HepG2 (cell line): ENCODE measurements around the gene SLC20A1. TPM values are rescaled to one million over a fixed set of nuclear protein-coding genes. Genes with fewer than 3 reads are reported as not detected.
A peak's percentile ranks its signal among the peaks of the same experiment; 100 is the strongest.

Experiments
- EP300 ChIP-seq, 3 experiments: sonication (generic) in 1 of 3; formaldehyde crosslinking in 1 of 3; IDR thresholded peaks; 2 replicates each; pipeline versions ENCODE4 v1.5.1 to v1.6.1; 2011 to 2020; ENCODE audit warnings: low read depth in 2 of 3, low read length in 2 of 3, borderline replicate concordance in 1 of 3, improper control_type of control experiment in 1 of 3, mild to moderate bottlenecking in 1 of 3, missing genetic modification reagents in 1 of 3, moderate library complexity in 1 of 3
- GPBP1L1 ChIP-seq: sonication (generic); formaldehyde crosslinking; IDR thresholded peaks from 2 replicates; pipeline ENCODE4 v1.5.0; 2020; ENCODE audit warnings: mild to moderate bottlenecking, missing genetic modification reagents
- IKZF5 ChIP-seq: IDR thresholded peaks from 2 replicates; pipeline ENCODE4 v1.6.1; 2018; ENCODE audit warnings: missing genetic modification reagents, mild to moderate bottlenecking, missing compliant biosample characterization
- KAT7 ChIP-seq: IDR thresholded peaks from 2 replicates; pipeline ENCODE4 v1.6.1; 2018; ENCODE audit warnings: borderline replicate concordance, missing compliant biosample characterization
- MAFK ChIP-seq, 2 experiments: IDR thresholded peaks in 1 of 2; conservative IDR thresholded peaks in 1 of 2; 2 replicates each; pipeline ENCODE4 v1.6.1; 2011; ENCODE audit warnings: improper control_type of control experiment in 2 of 2, low read length in 2 of 2
- MBNL3 ChIP-seq: fragments of 250-450 bp; sonication (Bioruptor Pico); conservative IDR thresholded peaks from 2 replicates; pipeline ENCODE4 v1.8.0; 2022; ENCODE audit warnings: mild to moderate bottlenecking, inconsistent platforms
- MLX ChIP-seq: IDR thresholded peaks from 2 replicates; pipeline ENCODE4 v1.6.1; 2016
- MNT ChIP-seq: fragments of 450-650 bp; IDR thresholded peaks from 2 replicates; pipeline ENCODE4 v1.6.1; 2016
- NRL ChIP-seq: sonication (generic); formaldehyde crosslinking; IDR thresholded peaks from 2 replicates; pipeline ENCODE4 v1.5.0; 2020; ENCODE audit warnings: missing genetic modification reagents, mild to moderate bottlenecking, moderate library complexity, borderline replicate concordance
- WIZ ChIP-seq: sonication (generic); formaldehyde crosslinking; IDR thresholded peaks from 2 replicates; pipeline ENCODE4 v1.5.1; 2020; ENCODE audit warnings: mild to moderate bottlenecking, missing genetic modification reagents
- YEATS4 ChIP-seq: sonication (generic); formaldehyde crosslinking; IDR thresholded peaks from 2 replicates; pipeline ENCODE4 v1.4.0; 2020; ENCODE audit warnings: missing genetic modification reagents, borderline replicate concordance
- ZBTB25 ChIP-seq: IDR thresholded peaks from 2 replicates; pipeline ENCODE4 v1.6.1; 2018; ENCODE audit warnings: missing genetic modification reagents
- ZNF121 ChIP-seq: sonication (generic); formaldehyde crosslinking; IDR thresholded peaks from 2 replicates; pipeline ENCODE4 v1.5.0; 2020; ENCODE audit warnings: mild to moderate bottlenecking, missing genetic modification reagents
- ZNF280B ChIP-seq: sonication (generic); formaldehyde crosslinking; IDR thresholded peaks from 2 replicates; pipeline ENCODE4 v1.5.0; 2020; ENCODE audit warnings: missing genetic modification reagents, mild to moderate bottlenecking, borderline replicate concordance
- ZNF326 ChIP-seq: sonication (generic); formaldehyde crosslinking; IDR thresholded peaks from 2 replicates; pipeline ENCODE4 v1.4.0; 2020; ENCODE audit warnings: missing genetic modification reagents, borderline replicate concordance
- ZNF33B ChIP-seq: sonication (generic); formaldehyde crosslinking; IDR thresholded peaks from 2 replicates; pipeline ENCODE4 v1.5.1; 2020; ENCODE audit warnings: mild to moderate bottlenecking, missing genetic modification reagents
- ZNF557 ChIP-seq: sonication (generic); formaldehyde crosslinking; IDR thresholded peaks from 2 replicates; pipeline ENCODE4 v1.4.0; 2020; ENCODE audit warnings: missing genetic modification reagents
- ZNF614 ChIP-seq: IDR thresholded peaks from 2 replicates; pipeline ENCODE4 v1.6.1; 2018; ENCODE audit warnings: missing biosample characterization, missing genetic modification reagents, inconsistent platforms, borderline replicate concordance
- ZNF784 ChIP-seq: sonication (generic); formaldehyde crosslinking; IDR thresholded peaks from 2 replicates; pipeline ENCODE4 v1.5.1; 2020; ENCODE audit warnings: missing genetic modification reagents, mild to moderate bottlenecking, borderline replicate concordance
- polyA plus RNA-seq, 8 experiments: library from polyadenylated mRNA; depleted of rRNA in 3 of 8; stranded (reverse) in 7 of 8; unstranded in 1 of 8; fragments of >200 nt; fragmentation: Illumina TruSeq in 4 of 8; extraction: Trizol in 4 of 8; gene quantifications; 2 replicates each; pipeline versions ENCODE4 v1.2.1 to v1.2.3, GENCODE V29; 2011 to 2016; ENCODE audit warnings: low read depth in 4 of 8, missing spikeins in 1 of 8, mixed read lengths in 1 of 8; ENCODE audit not compliant: insufficient read depth in 1 of 8
- total RNA-seq, 5 experiments: library from RNA; depleted of rRNA; stranded (reverse); fragments of >200 nt; fragmentation: Illumina TruSeq; extraction: Trizol; gene quantifications; 2 replicates each; pipeline ENCODE4 v1.2.3, GENCODE V29; 2016; ENCODE audit warnings: low read depth in 1 of 5

The SLC20A1 gene
- total and polyA plus RNA-seq, 2 of the 13 experiments (the other 11 are each of a cell fraction or from before 2014, with no cell fraction given) = 54.0 to 85.9 TPM

GRCh38 chr2:112645310-112646101, at the start of gene SLC20A1 (continued):
- TF ChIP-seq EP300 (IDR thresholded peaks at IDR 0.05; ENCODE audit: low read depth in 2 of 2, low read length in 2 of 2) (peak; percentile 7 to 35; a peak in 3 of 4 replicates), EP300 (CRISPR knock-in tag; IDR thresholded peaks at IDR 0.05; ENCODE audit: borderline replicate concordance) (no peak), ZNF280B (no peak), MBNL3 (CRISPR knock-in tag) (no peak), GPBP1L1 (CRISPR knock-in tag) (no peak), MLX (CRISPR knock-in tag) (no peak), ZNF33B (CRISPR knock-in tag) (no peak; the same call in 1 of the 2 replicates), IKZF5 (CRISPR knock-in tag) (peak; percentile 58), MAFK (conservative IDR thresholded peaks at IDR 0.05 in 1 of 2, IDR thresholded peaks at IDR 0.05 in 1 of 2; ENCODE audit: low read length in 2 of 2) (no peak), ZNF121 (CRISPR knock-in tag) (no peak), YEATS4 (CRISPR knock-in tag) (peak; percentile 79), ZBTB25 (CRISPR knock-in tag) (peak; percentile 58; the same call in 1 of the 2 replicates), WIZ (CRISPR knock-in tag) (0 out of 2 replicates have a peak, but pooled peaks have one; percentile 24), MNT (peak; percentile 86), ZNF557 (CRISPR knock-in tag) (no peak; the same call in 1 of the 2 replicates), KAT7 (CRISPR knock-in tag) (peak; percentile 8; the same call in 1 of the 2 replicates), ZNF326 (CRISPR knock-in tag) (no peak), NRL (CRISPR knock-in tag) (peak; percentile 18; the same call in 1 of the 2 replicates), ZNF614 (peak; percentile 48; the same call in 1 of the 2 replicates), ZNF784 (CRISPR knock-in tag) (no peak)
